KOPT-K1 (cell line): ENCODE measurements around the gene CAND1.

ENCODE experiments used
- H3K27ac ChIP-seq: fragments of 200-600 bp; sonication (generic); 2 replicates; pipeline ENCODE4 v1.5.1; 2016; ENCODE audit warnings: antibody characterized with exemption, mild to moderate bottlenecking, low read depth, low read length; ENCODE audit not compliant: poor library complexity, severe bottlenecking
- H3K36me3 ChIP-seq: fragments of 200-600 bp; sonication (generic); 2 replicates; pipeline ENCODE4 v1.5.1; 2017; ENCODE audit warnings: antibody characterized with exemption, mild to moderate bottlenecking, low read length, moderate library complexity; ENCODE audit not compliant: insufficient read depth
- H3K9me3 ChIP-seq: fragments of 200-600 bp; sonication (generic); 2 replicates; pipeline ENCODE4 v1.5.1; 2017; ENCODE audit warnings: antibody characterized with exemption, low read length, mild to moderate bottlenecking; ENCODE audit not compliant: insufficient read depth, poor library complexity, severe bottlenecking

The CAND1 gene

DNA sequence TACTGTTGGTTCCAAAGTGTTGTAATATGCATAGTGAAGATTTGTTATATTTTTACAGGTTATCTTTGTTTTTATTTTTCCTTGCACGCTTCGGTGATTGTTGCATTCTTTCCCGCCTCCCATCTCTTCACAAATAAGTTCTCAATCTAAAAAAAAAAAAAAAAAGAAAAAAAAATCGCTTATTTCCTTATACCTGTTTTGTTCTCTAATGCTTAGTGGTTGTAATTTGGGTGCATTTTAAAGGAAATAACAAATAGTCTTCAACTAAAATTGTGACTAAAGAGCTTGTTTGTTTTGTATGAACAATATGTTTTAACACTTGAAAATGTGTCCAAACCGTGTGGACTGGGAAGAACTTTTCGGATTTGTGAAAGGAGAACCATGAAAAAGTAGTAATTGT, 1.5 kb downstream of the CAND1 start:
- Histone ChIP-seq H3K36me3 (peaks cover 29% of the 10 kb centered on the region), H3K9me3 (no peaks in the 10 kb centered on the region), H3K27ac (peak overlapping the region; percentile 87)

GRCh38 chr12:67271976-67272375, 2.8 kb downstream of the CAND1 start:
- Histone ChIP-seq H3K27ac (no peak overlapping the region), H3K36me3 (peaks cover 43% of the 10 kb centered on the region), H3K9me3 (no peaks in the 10 kb centered on the region)

GRCh38 chr12:67274186-67274585, 5.0 kb downstream of the CAND1 start:
- H3K27ac ChIP-seq = no peak overlapping the region
- peaks cover 61% of the 10 kb centered on the region for H3K36me3 ChIP-seq
- H3K9me3 ChIP-seq = no peaks in the 10 kb centered on the region

GRCh38 chr12:67275380-67275913, 6.3 kb downstream of the CAND1 start:
- no peaks in the 10 kb centered on the region for H3K9me3 ChIP-seq
- H3K36me3 ChIP-seq = peaks cover 61% of the 10 kb centered on the region
- H3K27ac ChIP-seq = no peak overlapping the region

GRCh38 chr12:67276421-67276820, 7.3 kb downstream of the CAND1 start:
- no peaks in the 10 kb centered on the region for H3K9me3 ChIP-seq
- no peak overlapping the region for H3K27ac ChIP-seq
- peaks cover 64% of the 10 kb centered on the region for H3K36me3 ChIP-seq

- Histone ChIP-seq H3K27ac (no peak overlapping the region), H3K36me3 (peaks cover 77% of the 10 kb centered on the region), H3K9me3 (no peaks in the 10 kb centered on the region)
Observed at GRCh38 chr12:67279637-67280036, 10.5 kb downstream of the CAND1 start.

DNA sequence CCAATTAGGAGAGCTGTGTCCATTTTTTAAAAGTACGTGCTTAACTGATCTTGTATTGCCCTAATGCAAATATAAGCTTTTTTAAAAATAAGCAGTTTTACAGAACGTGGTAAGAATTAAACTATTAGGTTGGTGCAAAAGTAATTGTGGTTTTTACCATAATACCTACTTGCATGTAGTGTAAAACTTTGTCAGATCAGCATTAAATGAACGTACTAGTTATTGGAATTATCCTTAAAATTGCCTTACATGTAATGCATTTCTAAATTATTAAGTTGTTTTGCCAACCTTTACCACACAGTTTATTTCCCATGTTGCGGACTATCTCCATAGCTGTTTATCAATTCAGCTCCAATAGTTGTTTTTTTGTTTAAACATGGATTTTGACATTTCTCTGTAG, 10.9 kb downstream of the CAND1 start:
- peaks cover 77% of the 10 kb centered on the region for H3K36me3 ChIP-seq
- H3K27ac ChIP-seq = no peak overlapping the region
- no peaks in the 10 kb centered on the region for H3K9me3 ChIP-seq

DNA sequence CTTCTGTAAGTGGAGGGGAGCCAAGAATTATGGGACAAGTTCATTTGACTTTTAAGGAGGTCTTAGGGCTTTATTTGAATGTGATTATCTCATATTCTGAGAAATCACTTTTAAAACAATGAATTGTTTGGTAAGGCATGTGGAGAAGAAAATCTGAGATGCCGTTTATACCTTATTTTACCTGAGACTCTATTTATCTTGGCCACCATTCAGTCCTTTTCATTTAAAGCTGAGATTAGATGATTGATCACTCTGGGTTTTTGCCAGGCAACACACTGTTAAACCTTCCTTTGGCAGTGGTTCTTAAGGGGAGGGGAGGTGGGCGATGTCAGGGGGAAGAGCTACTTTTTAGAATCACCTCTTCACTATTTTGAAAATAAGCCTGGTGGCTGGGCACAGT, 11.4 kb downstream of the CAND1 start:
- Histone ChIP-seq H3K27ac (no peak overlapping the region), H3K9me3 (no peaks in the 10 kb centered on the region), H3K36me3 (peaks cover 77% of the 10 kb centered on the region)

DNA sequence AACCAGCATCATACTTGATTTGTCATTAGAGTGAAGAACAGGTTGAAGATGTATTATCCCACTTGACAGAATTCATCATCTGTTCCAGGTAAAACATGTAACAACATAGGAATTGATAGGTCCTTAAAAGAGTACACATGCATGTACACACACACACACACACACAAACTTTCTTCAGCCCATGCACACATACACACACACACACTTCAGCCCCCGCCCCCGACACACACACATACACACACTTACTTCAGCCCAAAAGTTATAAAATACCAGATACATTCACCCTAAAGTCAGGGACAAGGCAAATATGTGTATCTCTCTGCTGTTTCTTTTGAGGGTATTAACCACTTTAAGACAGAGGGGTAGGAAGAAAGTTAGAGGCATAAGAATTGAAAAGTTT, 15.4 kb downstream of the CAND1 start:
- Histone ChIP-seq H3K27ac (no peak overlapping the region), H3K36me3 (peaks cover 81% of the 10 kb centered on the region), H3K9me3 (no peaks in the 10 kb centered on the region)

DNA sequence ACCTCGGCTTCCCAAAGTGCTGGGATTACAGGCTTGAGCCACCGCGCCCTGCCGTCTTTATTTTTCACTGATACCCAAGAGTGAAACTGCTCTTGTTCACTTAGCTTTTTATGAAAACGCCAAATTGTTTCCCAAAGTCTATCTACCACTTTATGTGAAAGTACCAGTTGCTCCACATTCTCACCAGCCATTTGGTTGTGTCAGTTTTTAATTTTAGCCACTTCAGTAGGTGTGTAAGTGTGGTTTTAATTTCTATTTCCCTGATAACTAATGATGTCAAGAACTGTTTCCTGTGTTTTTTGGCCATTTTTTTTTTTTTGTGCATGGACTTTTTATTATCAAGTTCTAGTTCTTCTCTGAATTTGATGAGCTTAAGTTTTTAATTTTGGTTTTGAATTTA, 17.1 kb downstream of the CAND1 start:
- H3K9me3 ChIP-seq = no peaks in the 10 kb centered on the region
- H3K36me3 ChIP-seq = peaks cover 97% of the 10 kb centered on the region
- H3K27ac ChIP-seq = no peak overlapping the region

DNA sequence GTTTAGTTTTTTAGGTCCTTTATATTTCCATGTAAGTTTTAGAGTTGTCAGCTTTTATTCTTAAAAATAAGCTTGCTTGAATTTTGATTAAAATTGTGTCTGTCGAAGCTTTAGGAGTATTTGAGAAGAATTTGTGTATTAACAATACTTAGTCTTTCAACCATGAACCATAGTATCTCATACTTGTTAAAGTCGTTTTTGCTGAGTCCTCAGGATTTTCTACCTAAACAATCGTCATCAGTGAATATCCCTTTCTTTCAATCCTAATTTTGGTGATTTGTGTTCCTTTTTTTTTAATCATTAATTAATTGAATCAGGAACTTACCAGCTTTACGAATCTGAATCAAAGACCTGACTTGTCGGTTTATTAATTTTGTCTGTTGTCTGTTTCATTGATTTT, 18.2 kb downstream of the CAND1 start:
- no peaks in the 10 kb centered on the region for H3K9me3 ChIP-seq
- no peak overlapping the region for H3K27ac ChIP-seq
- peaks cover 97% of the 10 kb centered on the region for H3K36me3 ChIP-seq

DNA sequence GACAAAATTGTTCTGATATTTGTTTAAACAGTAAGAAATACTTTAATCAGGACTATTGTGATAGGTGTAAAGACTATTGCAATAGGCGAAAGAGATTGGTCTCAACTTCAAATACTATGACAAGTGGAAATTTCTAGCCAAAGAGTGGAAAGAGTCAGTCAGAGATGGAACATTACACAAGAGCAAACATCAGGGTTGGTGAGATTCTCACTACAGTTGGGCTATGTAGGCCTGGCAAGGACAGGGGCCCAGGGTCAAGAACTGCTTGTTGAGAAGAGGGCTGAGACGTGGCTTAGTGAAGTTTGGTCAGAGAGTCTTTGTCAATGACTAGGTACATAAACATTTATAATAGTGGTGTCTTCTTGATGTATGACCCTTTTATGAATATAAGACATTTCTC, 19.4 kb downstream of the CAND1 start:
- peaks cover 97% of the 10 kb centered on the region for H3K36me3 ChIP-seq
- H3K27ac ChIP-seq = no peak overlapping the region
- no peaks in the 10 kb centered on the region for H3K9me3 ChIP-seq

DNA sequence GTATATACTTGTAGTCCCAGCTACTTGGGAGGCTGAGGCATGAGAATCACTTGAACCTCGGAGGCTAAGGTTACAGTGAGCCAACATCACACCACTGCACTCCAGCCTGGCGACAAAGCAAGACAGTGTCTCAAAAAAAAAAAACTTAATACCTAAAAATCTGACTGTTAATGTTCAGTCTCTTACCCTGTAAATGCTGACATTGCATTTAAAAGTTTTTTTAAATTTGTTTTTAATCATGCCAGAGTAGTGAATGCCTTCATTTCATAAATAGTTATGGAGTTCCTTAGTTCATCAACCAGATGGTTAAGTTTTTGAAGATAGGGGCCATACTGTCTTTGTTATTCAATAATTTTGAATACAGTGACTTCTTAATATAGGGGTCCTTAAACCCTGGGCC, 21.2 kb downstream of the CAND1 start:
- Histone ChIP-seq H3K27ac (no peak overlapping the region), H3K36me3 (peaks cover 97% of the 10 kb centered on the region), H3K9me3 (no peaks in the 10 kb centered on the region)

DNA sequence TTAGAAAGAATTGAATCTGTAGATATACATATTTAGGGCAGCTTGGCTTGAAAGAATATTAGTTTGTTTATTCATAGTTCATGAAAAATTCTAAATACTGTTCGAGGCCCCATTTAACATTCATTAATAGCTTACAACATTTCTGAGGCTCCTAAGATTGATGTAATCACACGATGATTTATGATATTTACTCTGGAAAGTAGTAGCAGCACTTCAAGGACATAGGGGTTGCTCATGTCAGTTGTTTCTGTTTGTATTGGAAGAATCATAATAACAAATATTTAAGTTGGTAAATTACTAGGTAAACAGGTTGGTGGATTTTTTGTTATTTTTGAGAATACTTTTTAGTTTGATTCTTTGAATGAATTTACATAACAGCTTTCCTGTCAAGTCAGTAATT, 30.4 kb downstream of the CAND1 start:
- Histone ChIP-seq H3K36me3 (peaks cover 100% of the 10 kb centered on the region), H3K9me3 (no peaks in the 10 kb centered on the region), H3K27ac (no peak overlapping the region)

DNA sequence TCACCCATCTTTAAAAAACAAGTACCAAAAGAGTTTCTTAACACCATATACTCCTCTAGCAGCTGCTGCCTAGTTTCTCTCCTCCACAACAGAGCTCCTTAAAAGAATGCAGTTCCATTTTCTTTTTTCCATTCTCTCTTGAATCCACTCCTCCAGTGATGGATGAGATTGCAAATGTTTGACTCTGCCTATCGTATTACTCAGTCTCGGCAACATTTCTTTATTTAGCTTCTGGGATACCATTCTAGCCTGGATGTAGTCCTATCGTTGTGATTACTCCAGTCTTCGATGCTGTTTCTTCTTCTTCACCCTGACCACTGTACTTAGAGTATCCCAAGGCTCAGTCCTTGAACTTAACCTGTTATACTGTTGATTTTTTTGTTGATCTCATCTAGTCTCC, 30.8 kb downstream of the CAND1 start:
- Histone ChIP-seq H3K27ac (no peak overlapping the region), H3K9me3 (no peaks in the 10 kb centered on the region), H3K36me3 (peaks cover 100% of the 10 kb centered on the region)

- Histone ChIP-seq H3K9me3 (no peaks in the 10 kb centered on the region), H3K36me3 (peaks cover 100% of the 10 kb centered on the region)
Observed at GRCh38 chr12:67302162-67302561, 33.0 kb downstream of the CAND1 start.

DNA sequence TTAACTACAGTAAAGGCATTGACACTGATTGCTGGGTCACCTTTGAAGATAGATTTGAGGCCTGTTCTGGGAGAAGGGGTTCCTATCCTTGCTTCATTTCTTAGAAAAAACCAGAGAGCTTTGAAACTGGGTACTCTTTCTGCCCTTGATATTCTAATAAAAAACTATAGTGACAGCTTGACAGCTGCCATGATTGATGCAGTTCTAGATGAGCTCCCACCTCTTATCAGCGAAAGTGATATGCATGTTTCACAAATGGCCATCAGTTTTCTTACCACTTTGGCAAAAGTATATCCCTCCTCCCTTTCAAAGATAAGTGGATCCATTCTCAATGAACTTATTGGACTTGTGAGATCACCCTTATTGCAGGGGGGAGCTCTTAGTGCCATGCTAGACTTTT, 36.4 kb downstream of the CAND1 start:
- peaks cover 100% of the 10 kb centered on the region for H3K36me3 ChIP-seq

More at GRCh38 chr12:67302162-67302561, 33.0 kb downstream of the CAND1 start:
- no peak overlapping the region for H3K27ac ChIP-seq

More for the DNA sequence above, 36.4 kb downstream of the CAND1 start:
- no peak overlapping the region for H3K27ac ChIP-seq
- no peaks in the 10 kb centered on the region for H3K9me3 ChIP-seq
